ENCODE data around the gene CFP.
"Not testable (repeated sequence)": the region's sequence is repeated elsewhere in the genome, so short reads cannot be mapped to it uniquely, and the experiment has no call there.

The CFP gene

GRCh38 chrX:47629419-47630200, at the start of gene CFP:
Gene CFP, minus strand, starts transcription at chrX:47629930. Its CDS starts 86 bp downstream, at chrX:47629844.
- in situ Hi-C loops (cut with MboI; ENCODE audit: low sequenced_read_pairs): no loop called here

DNA sequence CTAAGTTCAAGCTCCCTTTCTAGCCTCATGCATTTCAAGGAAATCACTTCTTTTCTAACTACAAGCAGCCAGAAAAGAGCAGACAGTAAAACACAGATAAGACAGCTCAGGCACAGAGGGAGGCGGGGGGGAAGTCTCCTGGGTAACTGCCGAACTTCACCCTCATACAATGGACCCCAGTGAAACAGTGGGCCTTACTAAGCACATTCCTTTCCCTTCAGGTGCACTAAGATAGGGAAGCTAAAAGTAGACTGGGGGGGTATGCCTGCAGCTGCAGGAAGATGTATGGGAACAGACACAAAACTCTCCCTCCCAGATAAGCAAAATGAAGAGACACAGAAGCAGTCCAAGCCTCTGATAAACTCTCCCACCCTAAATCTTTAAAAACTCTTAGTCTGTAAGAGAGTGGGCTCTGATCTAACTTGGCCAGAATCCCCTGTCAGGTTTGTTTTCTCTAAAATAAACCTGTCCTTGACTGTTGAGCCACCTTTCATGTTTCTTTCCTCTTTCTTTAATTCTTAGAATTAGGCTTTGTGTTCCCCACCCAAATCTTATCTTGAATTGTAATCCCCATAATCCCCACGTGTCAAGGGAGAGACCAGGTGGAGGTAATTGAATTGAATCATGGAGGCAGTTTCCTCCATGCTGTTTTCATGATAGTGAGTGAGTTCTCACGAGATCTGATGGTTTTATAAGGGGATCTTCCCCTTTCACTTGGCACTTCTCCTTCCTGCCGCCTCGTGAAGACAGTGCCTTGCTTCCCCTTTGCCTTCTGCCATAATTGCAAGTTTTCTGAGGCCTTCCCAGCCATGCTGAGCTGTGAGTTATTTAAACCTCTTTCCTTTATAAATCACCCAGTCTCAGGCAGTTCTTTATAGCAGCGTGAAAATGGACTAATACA, 46.5 kb upstream of the CFP start:
- in situ Hi-C loops (cut with MboI; ENCODE audit: low sequenced_read_pairs): not testable (repeated sequence)

DNA sequence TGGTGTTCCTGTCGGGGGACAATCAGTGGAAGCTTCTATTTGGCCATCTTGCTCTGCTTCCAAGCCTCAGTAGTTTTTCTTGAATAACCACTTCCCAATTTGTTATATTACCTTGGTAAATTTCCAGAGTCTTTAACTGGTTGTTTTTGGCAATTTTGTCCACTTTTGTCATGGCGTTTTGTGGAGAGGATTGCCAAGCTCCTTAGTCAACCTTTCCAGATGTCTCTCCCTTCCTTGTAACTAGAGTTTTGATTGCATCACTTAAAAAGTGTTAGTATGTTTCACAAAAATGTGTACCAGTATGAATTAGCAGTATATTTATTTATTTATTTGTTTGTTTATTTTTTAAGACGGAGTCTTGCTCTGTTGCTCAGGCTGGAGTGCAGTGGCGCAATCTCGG, 45.0 kb upstream of the CFP start:
- in situ Hi-C loops (cut with MboI; ENCODE audit: low sequenced_read_pairs): no loop called here

- in situ Hi-C loops (cut with MboI; ENCODE audit: low sequenced_read_pairs): not testable (repeated sequence)
These were observed 36.1 kb upstream of the CFP start for GRCh38 chrX:47665797-47666196.

DNA sequence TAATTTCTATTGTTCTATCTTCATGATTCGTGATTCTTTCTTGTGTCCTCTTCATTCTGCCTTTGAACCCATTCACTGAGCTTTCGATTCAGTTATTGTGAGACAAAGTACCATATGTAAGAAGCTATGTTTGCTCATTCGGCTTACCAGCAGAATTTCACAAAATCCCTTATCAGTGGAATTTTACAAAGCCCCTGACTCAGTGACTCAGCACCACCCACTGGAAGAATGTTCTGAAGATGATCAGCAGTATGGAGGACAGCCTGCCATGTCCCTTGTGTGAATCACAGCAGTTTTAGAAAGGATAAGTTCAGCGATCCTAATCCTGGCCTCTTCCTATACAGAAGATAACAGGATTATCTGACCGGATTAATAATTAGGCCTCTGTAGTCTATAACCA, 35.0 kb upstream of the CFP start:
- in situ Hi-C loops (cut with MboI; ENCODE audit: low sequenced_read_pairs): no loop called here

GRCh38 chrX:47662144-47662657, 32.5 kb upstream of the CFP start:
- in situ Hi-C loops (cut with MboI; ENCODE audit: low sequenced_read_pairs): no loop called here

DNA sequence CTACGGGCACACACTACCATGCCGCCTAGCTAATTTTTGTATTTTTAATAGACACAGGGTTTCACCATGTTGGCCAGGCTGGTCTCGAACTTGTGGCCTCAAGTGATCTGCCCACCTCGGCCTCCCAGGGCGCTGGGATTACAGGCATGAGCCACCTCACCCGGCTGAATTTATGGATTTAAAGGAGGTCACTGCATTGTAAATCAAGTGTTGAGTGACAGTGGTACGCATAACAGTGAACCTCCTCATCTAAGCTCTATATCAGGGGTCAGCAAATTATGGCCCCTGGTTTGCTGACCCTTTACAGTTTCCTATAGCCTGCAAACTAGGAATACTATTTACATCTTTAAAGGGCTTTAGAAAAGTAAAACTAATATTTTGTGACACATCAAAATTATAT, 31.8 kb upstream of the CFP start:
- in situ Hi-C loops (cut with MboI; ENCODE audit: low sequenced_read_pairs): no loop called here

- in situ Hi-C loops (cut with MboI; ENCODE audit: low sequenced_read_pairs): no loop called here
These were observed 29.6 kb upstream of the CFP start for GRCh38 chrX:47659421-47659726.

DNA sequence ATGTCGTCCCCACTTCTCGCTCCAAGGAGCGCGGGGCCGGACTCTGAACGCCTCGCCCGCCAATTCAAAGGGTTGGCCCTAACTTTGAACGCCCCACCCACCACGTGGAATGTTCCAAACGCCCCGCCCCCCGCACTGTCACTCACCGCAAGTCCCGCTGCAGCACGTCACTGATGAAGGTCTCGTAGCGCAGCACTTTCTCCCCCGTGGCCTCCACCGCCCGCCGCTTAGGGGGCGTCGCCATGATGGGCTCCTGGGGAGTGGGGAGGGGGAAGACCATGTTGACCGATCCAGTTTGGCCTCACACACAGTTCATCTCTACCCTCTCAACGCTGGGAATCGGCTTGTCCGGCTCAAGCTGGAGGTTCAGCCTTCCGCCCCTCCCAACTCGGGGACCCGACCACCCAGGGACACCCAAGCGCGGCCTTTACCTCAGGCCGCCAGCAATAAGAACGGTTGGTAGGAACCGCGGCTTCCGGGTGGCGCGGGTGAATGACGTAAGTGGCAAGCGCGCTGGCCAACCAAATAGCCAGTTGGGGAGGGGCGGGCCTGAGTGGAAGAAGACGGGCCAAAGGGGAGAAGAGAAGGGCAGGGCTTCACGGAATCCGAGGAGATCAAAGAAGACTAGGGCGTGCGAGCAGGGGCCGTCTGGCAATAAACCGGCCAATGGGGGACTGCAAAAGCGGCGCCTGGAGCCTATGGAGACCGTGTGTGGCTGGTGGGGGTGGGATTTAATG, 29.1 kb upstream of the CFP start, which contains the start of gene UXT:
TSS of gene UXT (minus strand) at position 497 of the 737 bp plus-strand sequence. CDS start at position 244, 253 bp downstream.
- in situ Hi-C loops (cut with MboI; ENCODE audit: low sequenced_read_pairs): no loop called here

- in situ Hi-C loops (cut with MboI; ENCODE audit: low sequenced_read_pairs): no loop called here
These were observed 28.6 kb upstream of the CFP start for GRCh38 chrX:47658301-47658683.

GRCh38 chrX:47651043-47651905, 21.5 kb upstream of the CFP start:
- in situ Hi-C loops (cut with MboI; ENCODE audit: low sequenced_read_pairs): no loop called here

DNA sequence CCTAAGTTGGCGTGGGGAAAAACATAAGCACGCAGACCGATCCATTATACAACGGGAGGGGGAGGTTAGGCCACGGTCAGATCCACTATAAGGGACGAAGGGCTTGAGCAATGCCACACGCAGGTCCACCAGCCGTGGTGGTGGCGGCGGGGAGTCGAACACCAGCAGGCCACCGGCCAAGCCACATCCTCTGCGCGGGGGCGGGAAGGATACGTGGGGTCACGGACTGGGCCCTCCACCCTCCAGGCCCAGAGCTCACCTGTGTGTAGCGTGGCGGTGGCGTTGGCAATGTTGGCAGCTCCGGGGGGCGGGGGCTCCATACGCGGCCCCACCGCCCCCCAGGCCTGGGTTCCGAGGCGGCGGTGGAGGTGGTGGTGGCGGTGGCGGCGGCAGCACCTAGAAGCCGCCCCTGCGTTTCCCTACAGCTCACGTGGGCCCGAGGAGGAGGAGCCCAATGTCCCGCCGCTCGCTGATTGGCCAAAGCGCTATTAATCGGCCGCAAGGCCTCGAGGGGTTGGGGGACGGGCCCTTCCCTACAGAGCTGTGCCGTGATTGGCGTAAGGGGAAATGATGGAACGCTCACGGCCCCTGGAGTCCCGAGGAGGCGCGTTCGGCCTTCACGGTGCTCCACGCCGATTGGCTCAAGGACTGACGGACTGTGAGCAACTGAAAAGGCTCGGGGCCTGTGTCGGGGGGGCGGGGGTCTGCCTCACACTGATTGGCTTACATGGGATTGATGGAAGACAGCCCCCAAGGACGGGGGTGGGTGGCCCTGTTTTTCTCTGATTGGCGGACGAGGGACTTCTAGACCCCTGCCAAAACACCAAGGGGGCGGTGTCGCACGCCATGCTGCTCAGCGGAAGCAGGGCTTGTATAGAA, 20.7 kb upstream of the CFP start, which contains the start of gene ELK1:
TSS of gene ELK1 (minus strand) at position 400 of the 879 bp plus-strand sequence. CDS start 9,122 bp downstream, outside the sequence.
- in situ Hi-C loops (cut with MboI; ENCODE audit: low sequenced_read_pairs): no loop called here

DNA sequence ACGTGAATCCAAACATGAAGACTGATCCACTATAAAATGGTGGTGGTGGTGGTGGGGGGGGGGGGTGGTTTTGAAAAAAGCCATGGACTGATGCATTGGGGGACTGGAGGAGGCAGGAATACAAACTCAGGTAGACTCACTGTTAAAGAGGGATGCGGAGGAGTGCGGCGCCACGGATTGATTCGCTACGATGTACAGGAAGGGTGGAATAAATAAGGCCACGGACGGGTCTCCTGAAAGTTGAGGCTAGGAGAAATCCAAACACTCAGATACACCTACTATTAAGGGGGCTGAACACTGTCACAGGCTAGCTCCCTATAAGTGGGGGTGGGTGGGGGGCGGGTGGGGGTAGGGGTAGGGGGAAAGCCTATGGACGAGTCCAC, 20.0 kb upstream of the CFP start:
- in situ Hi-C loops (cut with MboI; ENCODE audit: low sequenced_read_pairs): loop anchor here (10.0 kb wide), 1 partner anchor 85 kb away; the partner anchor contains the start of gene ARAF

- in situ Hi-C loops (cut with MboI; ENCODE audit: low sequenced_read_pairs): loop anchor here (10.0 kb wide), 1 partner anchor 84 kb away; the partner anchor contains the start of gene ARAF
These were observed 19.5 kb upstream of the CFP start for GRCh38 chrX:47649271-47649670.

DNA sequence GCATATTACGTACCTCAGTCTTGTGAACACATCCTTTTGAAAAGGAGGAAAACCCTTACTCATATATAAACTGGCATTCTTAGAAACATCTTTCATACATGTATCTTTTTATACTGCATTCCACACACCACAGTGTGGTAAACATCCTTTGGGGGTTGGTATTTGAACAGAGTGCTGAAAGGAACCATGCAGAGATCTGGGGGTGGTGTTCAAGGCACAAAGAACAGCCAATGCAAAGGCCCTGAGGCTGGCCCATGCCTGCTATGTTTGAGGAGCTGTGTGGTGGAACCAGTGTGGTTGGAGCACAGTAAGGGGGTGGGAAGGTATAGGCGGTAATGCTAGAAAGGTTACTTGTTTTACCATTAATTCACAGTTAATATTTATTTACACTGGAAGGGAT, 18.6 kb upstream of the CFP start:
- in situ Hi-C loops (cut with MboI; ENCODE audit: low sequenced_read_pairs): loop anchor here (10.0 kb wide), 1 partner anchor 84 kb away; the partner anchor contains the start of gene ARAF

DNA sequence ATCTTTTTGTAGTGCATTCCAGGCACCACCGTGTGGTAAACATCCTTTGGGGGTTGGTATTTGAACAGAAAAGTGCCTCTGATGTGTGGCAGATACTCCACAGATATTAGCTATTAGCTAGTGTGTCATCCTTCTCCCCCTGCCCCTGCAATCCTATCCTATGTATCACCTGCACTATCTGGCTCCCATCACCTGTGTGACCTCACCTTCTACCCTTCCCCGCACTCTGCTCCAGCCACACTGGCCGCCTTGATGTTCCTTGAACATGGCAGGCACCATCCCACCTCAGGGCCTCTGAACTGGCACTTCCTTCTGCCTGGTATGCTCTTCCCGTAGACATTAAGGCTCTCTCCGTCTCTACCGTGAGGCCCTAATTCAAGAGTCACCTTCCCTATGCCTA, 16.9 kb upstream of the CFP start:
- in situ Hi-C loops (cut with MboI; ENCODE audit: low sequenced_read_pairs): loop anchor here (10.0 kb wide), 1 partner anchor 82 kb away; the partner anchor contains the start of gene ARAF

GRCh38 chrX:47645530-47645929, 15.8 kb upstream of the CFP start:
- in situ Hi-C loops (cut with MboI; ENCODE audit: low sequenced_read_pairs): loop anchor here (10.0 kb wide), 1 partner anchor 81 kb away; the partner anchor contains the start of gene ARAF

- in situ Hi-C loops (cut with MboI; ENCODE audit: low sequenced_read_pairs): loop anchor here (10.0 kb wide), 1 partner anchor 80 kb away; the partner anchor contains the start of gene ARAF
These were observed 14.9 kb upstream of the CFP start for GRCh38 chrX:47644557-47645091.

All from HL-60/S4 (cell line).